H9 (cell line): ENCODE results near the gene AEBP2. TPM values are rescaled to one million over a fixed set of nuclear protein-coding genes. Genes with fewer than 3 reads are reported as not detected.
A peak's percentile ranks its signal among the peaks of the same experiment; 100 is the strongest.

Source experiments
- DNase-seq: peaks from one replicate; pipeline ENCODE4 v3.0.0-alpha.2; 2017
- H2AFZ ChIP-seq: one replicate; pipeline ENCODE4 v1.6.1; 2013; ENCODE audit warnings: mild to moderate bottlenecking, low read length, control low read depth, moderate library complexity
- H2AK5ac ChIP-seq: 2 replicates; pipeline ENCODE4 v1.6.1; 2013; ENCODE audit warnings: low read length, control low read depth, mixed read lengths; ENCODE audit not compliant: insufficient read length
- H2BK120ac ChIP-seq: one replicate; pipeline ENCODE4 v1.6.1; 2013; ENCODE audit warnings: low read depth, mild to moderate bottlenecking, low read length, control low read depth, inconsistent platforms; ENCODE audit not compliant: poor library complexity, severe bottlenecking
- H2BK12ac ChIP-seq: 2 replicates; pipeline ENCODE4 v1.6.1; 2013; ENCODE audit warnings: low read length, control low read depth, mixed read lengths, low read depth; ENCODE audit not compliant: insufficient read length
- H2BK15ac ChIP-seq: 2 replicates; pipeline ENCODE4 v1.6.1; 2013; ENCODE audit warnings: low read depth, low read length, control low read depth
- H2BK20ac ChIP-seq: one replicate; pipeline ENCODE4 v1.6.1; 2013; ENCODE audit warnings: low read depth, mild to moderate bottlenecking, low read length, control low read depth, inconsistent platforms; ENCODE audit not compliant: poor library complexity, severe bottlenecking
- H2BK5ac ChIP-seq: 2 replicates; pipeline ENCODE4 v1.6.1; 2013; ENCODE audit warnings: low read length, control low read depth, mixed read lengths; ENCODE audit not compliant: insufficient read length
- H3K14ac ChIP-seq: 2 replicates; pipeline ENCODE4 v1.6.1; 2013; ENCODE audit warnings: low read length, control low read depth; ENCODE audit not compliant: insufficient read depth
- H3K18ac ChIP-seq: 2 replicates; pipeline ENCODE4 v1.6.1; 2013; ENCODE audit warnings: low read depth, mild to moderate bottlenecking, mixed read lengths, low read length, control low read depth; ENCODE audit not compliant: insufficient read length
- H3K23ac ChIP-seq: 2 replicates; pipeline ENCODE4 v1.6.1; 2013; ENCODE audit warnings: low read length, control low read depth, mixed read lengths, low read depth; ENCODE audit not compliant: insufficient read length
- H3K23me2 ChIP-seq: 2 replicates; pipeline ENCODE4 v1.6.1; 2013; ENCODE audit warnings: low read depth, mild to moderate bottlenecking, mixed read lengths, low read length, control low read depth; ENCODE audit not compliant: insufficient read length, poor library complexity, severe bottlenecking
- H3K27ac ChIP-seq: 2 replicates; pipeline ENCODE4 v1.5.1; 2013; ENCODE audit warnings: low read length, control low read depth, mixed read lengths, low read depth; ENCODE audit not compliant: insufficient read length
- H3K27me3 ChIP-seq: 2 replicates; pipeline ENCODE4 v1.6.1; 2013; ENCODE audit warnings: low read length, control low read depth, inconsistent platforms; ENCODE audit not compliant: insufficient read depth
- H3K4ac ChIP-seq: 2 replicates; pipeline ENCODE4 v1.6.1; 2013; ENCODE audit warnings: low read depth, mild to moderate bottlenecking, control low read depth, inconsistent platforms, low read length, moderate library complexity
- H3K4me1 ChIP-seq: 2 replicates; pipeline ENCODE4 v1.6.1; 2013; ENCODE audit warnings: low read length, control low read depth, inconsistent platforms; ENCODE audit not compliant: insufficient read depth
- H3K4me2 ChIP-seq: 2 replicates; pipeline ENCODE4 v1.6.1; 2013; ENCODE audit warnings: low read length, control low read depth, mixed read lengths; ENCODE audit not compliant: insufficient read length, insufficient read depth
- H3K56ac ChIP-seq: 2 replicates; pipeline ENCODE4 v1.6.1; 2013; ENCODE audit warnings: low read depth, mild to moderate bottlenecking, mixed read lengths, low read length, control low read depth; ENCODE audit not compliant: insufficient read length
- H3K79me1 ChIP-seq: 2 replicates; pipeline ENCODE4 v1.6.1; 2013; ENCODE audit warnings: low read depth, mild to moderate bottlenecking, moderate library complexity, low read length, control low read depth, inconsistent platforms; ENCODE audit not compliant: insufficient read depth, poor library complexity, severe bottlenecking
- H3K79me2 ChIP-seq: 2 replicates; pipeline ENCODE4 v1.6.1; 2013; ENCODE audit warnings: low read length, control low read depth, inconsistent platforms; ENCODE audit not compliant: insufficient read depth
- H3K9ac ChIP-seq: 2 replicates; pipeline ENCODE4 v1.6.1; 2013; ENCODE audit warnings: low read length, control low read depth, mixed read lengths; ENCODE audit not compliant: insufficient read length; ENCODE audit errors: extremely low read depth
- H3K9me3 ChIP-seq: one replicate; pipeline ENCODE4 v1.6.1; 2013; ENCODE audit warnings: low read depth, low read length, inconsistent platforms; ENCODE audit not compliant: control insufficient read depth
- H3T11ph ChIP-seq: one replicate; pipeline ENCODE4 v1.6.1; 2013; ENCODE audit warnings: mild to moderate bottlenecking, low read length, control low read depth, inconsistent platforms
- H4K20me1 ChIP-seq: one replicate; pipeline ENCODE4 v1.6.1; 2013; ENCODE audit not compliant: control insufficient read depth, insufficient read length, insufficient read depth
- H4K5ac ChIP-seq: 2 replicates; pipeline ENCODE4 v1.6.1; 2013; ENCODE audit warnings: low read depth, mild to moderate bottlenecking, mixed read lengths, low read length, control low read depth; ENCODE audit not compliant: insufficient read length
- H4K8ac ChIP-seq: replicated peaks from 2 replicates; pipeline ENCODE4 v1.6.1; 2013; ENCODE audit warnings: low read length, control low read depth, mixed read lengths, low read depth; ENCODE audit not compliant: insufficient read length
- H4K91ac ChIP-seq: 2 replicates; pipeline ENCODE4 v1.6.1; 2013; ENCODE audit warnings: low read depth, mild to moderate bottlenecking, moderate library complexity, mixed read lengths, low read length, control low read depth; ENCODE audit not compliant: insufficient read length
- H3K27ac Mint-ChIP-seq, 3 experiments: 2 replicates in 2 of 3; 3 replicates in 1 of 3; pipeline ENCODE4 v1.8.0; 2020 to 2021; ENCODE audit warnings: mixed read lengths in 3 of 3, mild to moderate bottlenecking in 1 of 3, moderate library complexity in 1 of 3
- H3K27me3 Mint-ChIP-seq: 2 replicates; pipeline ENCODE4 v1.8.0; 2021; ENCODE audit warnings: low read depth, mild to moderate bottlenecking, moderate library complexity, mixed read lengths
- H3K36me3 Mint-ChIP-seq, 3 experiments: 2 replicates in 2 of 3; 3 replicates in 1 of 3; pipeline ENCODE4 v1.8.0; 2020 to 2021; ENCODE audit warnings: low read depth in 3 of 3, mixed read lengths in 3 of 3; ENCODE audit not compliant: insufficient read depth in 1 of 3
- H3K4me1 Mint-ChIP-seq, 2 experiments: 2 replicates each; pipeline ENCODE4 v1.8.0; 2020; ENCODE audit warnings: mixed read lengths in 2 of 2
- H3K4me3 Mint-ChIP-seq, 2 experiments: 2 replicates in 1 of 2; 3 replicates in 1 of 2; pipeline ENCODE4 v1.8.0; 2020 to 2021; ENCODE audit warnings: mild to moderate bottlenecking in 2 of 2, mixed read lengths in 2 of 2, moderate library complexity in 1 of 2
- H3K9me3 Mint-ChIP-seq, 2 experiments: 2 replicates in 1 of 2; 3 replicates in 1 of 2; pipeline ENCODE4 v1.8.0; 2020; ENCODE audit warnings: mild to moderate bottlenecking in 2 of 2, mixed read lengths in 2 of 2, moderate library complexity in 1 of 2
- WGBS: extraction: QIAGEN DNeasy Blood & Tissue Kit; methylation state at CpG from one replicate; pipeline ENCODE4 v1.1.7; 2013; ENCODE audit warnings: missing lambda C conversion rate, low lambda C conversion rate, mixed read lengths; ENCODE audit not compliant: insufficient read length; ENCODE audit errors: extremely low coverage; 5-methylcytosine and 5-hydroxymethylcytosine counted together
- total RNA-seq: library from RNA; stranded (reverse); gene quantifications from 2 replicates; pipeline ENCODE4 v1.2.1, GENCODE V29; 2021
- TF ChIP-seq, protein P1 (sequence below): fragments of 200-600 bp; sonication (generic); conservative IDR thresholded peaks from 3 replicates; pipeline ENCODE4 v1.8.0; 2021; ENCODE audit warnings: antibody characterized with exemption, mild to moderate bottlenecking

Gene AEBP2
- total RNA-seq, 1 experiment from 2014 or later = 82.8 TPM

DNA sequence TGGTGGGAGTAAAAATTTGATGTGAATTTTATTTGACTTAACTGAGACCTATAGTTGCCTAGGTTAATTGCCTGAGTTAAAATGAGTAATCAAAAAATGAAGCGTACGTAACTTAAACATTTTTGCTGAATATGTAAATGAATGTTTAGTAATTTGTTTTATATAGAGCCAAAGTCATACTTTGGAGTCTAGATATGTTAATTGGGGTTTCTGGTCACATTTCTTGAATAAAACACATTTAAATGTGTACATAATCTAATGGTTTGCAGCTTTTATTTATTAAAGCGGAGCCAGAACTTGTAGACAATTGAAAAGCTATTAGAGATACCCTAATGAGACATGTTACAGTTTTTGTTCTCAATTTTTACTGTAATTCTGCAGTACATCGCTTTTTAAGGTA is 71.2 kb downstream of the AEBP2 start:
- Mint-ChIP-seq H3K27me3 (no peaks in the 10 kb centered on the region; the same call in 1 of the 2 replicates), H3K27ac (0 out of 7 replicates have a peak overlapping the region, but pooled peaks of 1 of the 3 experiments have one; percentile 31), H3K4me3 (no peak overlapping the region), H3K9me3 (no peaks in the 10 kb centered on the region; a peak in 1 of 5 replicates), H3K36me3 (peaks cover 19 to 65% (median 47%) of the 10 kb centered on the region in 3 experiments; a peak in 6 of 7 replicates), H3K4me1 (peaks cover 33 to 38% of the 10 kb centered on the region in 2 experiments)
- H4K5ac ChIP-seq = no peak overlapping the region
- no peak overlapping the region for H3K27ac ChIP-seq
- no peak overlapping the region for H2BK5ac ChIP-seq
- H2BK120ac ChIP-seq = no peak overlapping the region
- no peak overlapping the region for H3K9ac ChIP-seq
- H2BK12ac ChIP-seq = no peak overlapping the region
- WGBS = no CpG with 5 or more reads among the region's 4 CpGs
- H2AFZ ChIP-seq = no peak overlapping the region
- no peak overlapping the region for H3K4me2 ChIP-seq
- no peak overlapping the region for H3K56ac ChIP-seq
- H3K79me1 ChIP-seq = peaks cover 4% of the 10 kb centered on the region
- H4K20me1 ChIP-seq = no peaks in the 10 kb centered on the region
- no peak overlapping the region for H3K14ac ChIP-seq
- H4K91ac ChIP-seq = no peak overlapping the region
- H2BK20ac ChIP-seq = no peak overlapping the region
- H4K8ac ChIP-seq = no peak overlapping the region
- H3K9me3 ChIP-seq = no peaks in the 10 kb centered on the region
- no peak overlapping the region for H2AK5ac ChIP-seq
- no peaks in the 10 kb centered on the region for H3K23me2 ChIP-seq
- H3K79me2 ChIP-seq = peaks cover 10% of the 10 kb centered on the region
- H3K4ac ChIP-seq = no peak overlapping the region
- TF ChIP-seq, protein P1, sequence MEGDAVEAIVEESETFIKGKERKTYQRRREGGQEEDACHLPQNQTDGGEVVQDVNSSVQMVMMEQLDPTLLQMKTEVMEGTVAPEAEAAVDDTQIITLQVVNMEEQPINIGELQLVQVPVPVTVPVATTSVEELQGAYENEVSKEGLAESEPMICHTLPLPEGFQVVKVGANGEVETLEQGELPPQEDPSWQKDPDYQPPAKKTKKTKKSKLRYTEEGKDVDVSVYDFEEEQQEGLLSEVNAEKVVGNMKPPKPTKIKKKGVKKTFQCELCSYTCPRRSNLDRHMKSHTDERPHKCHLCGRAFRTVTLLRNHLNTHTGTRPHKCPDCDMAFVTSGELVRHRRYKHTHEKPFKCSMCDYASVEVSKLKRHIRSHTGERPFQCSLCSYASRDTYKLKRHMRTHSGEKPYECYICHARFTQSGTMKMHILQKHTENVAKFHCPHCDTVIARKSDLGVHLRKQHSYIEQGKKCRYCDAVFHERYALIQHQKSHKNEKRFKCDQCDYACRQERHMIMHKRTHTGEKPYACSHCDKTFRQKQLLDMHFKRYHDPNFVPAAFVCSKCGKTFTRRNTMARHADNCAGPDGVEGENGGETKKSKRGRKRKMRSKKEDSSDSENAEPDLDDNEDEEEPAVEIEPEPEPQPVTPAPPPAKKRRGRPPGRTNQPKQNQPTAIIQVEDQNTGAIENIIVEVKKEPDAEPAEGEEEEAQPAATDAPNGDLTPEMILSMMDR = no peak
- no peak overlapping the region for H3T11ph ChIP-seq
- H2BK15ac ChIP-seq = no peak overlapping the region
- no peaks in the 10 kb centered on the region for H3K27me3 ChIP-seq
- DNase-seq = no peak
- H3K18ac ChIP-seq = no peak overlapping the region
- H3K23ac ChIP-seq = no peak overlapping the region
- H3K4me1 ChIP-seq = peaks cover 2% of the 10 kb centered on the region; the same call in 1 of the 2 replicates
